Lower leg skin (tissue), 4 donors: ENCODE measurements around the gene CACNG6. TPM values are rescaled to one million over a fixed set of nuclear protein-coding genes. Genes with fewer than 3 reads are reported as not detected.
"Not testable (repeated sequence)": the region's sequence is repeated elsewhere in the genome, so short reads cannot be mapped to it uniquely, and the experiment has no call there.

Source experiments
- DNase-seq, 2 donors: peaks; one replicate each; pipeline ENCODE4 v3.0.0-alpha.2; 2019; ENCODE audit warnings: low spot score in 2 of 2
- H3K4me3 ChIP-seq: fragments of 200-600 bp; sonication (generic); 2 replicates; pipeline ENCODE4 v1.5.1; 2017; ENCODE audit warnings: mild to moderate bottlenecking, low read depth; ENCODE audit not compliant: poor library complexity, severe bottlenecking
- POLR2A ChIP-seq, 2 donors: fragments of 450-650 bp; IDR thresholded peaks; one replicate each; pipeline ENCODE4 v1.6.1; 2016 to 2017; ENCODE audit warnings: antibody characterized with exemption in 2 of 2, mild to moderate bottlenecking in 1 of 2, moderate library complexity in 1 of 2
- WGBS, 2 donors: methylation state at CpG; one replicate each; pipeline ENCODE4 v1.1.5; 2018; 5-methylcytosine and 5-hydroxymethylcytosine counted together
- intact Hi-C: fragments of 100-400 bp; cut with DNase I; formaldehyde crosslinking; loops from one replicate; pipeline ENCODE4 v1.15.0; 2023; ENCODE audit warnings: low total_unique reads
- total RNA-seq, 4 donors: library from RNA; depleted of rRNA; stranded (reverse); fragments of >200 nt; gene quantifications; one replicate each; pipeline ENCODE4 v1.1.0, GENCODE V29; 2016
- TF ChIP-seq, protein P1 (sequence below), 3 donors: fragments of 450-650 bp; IDR thresholded peaks; one replicate each; pipeline ENCODE4 v1.5.1; 2016; ENCODE audit warnings: antibody characterized with exemption in 3 of 3, mild to moderate bottlenecking in 3 of 3, moderate library complexity in 2 of 3

CACNG6 gene
- total RNA-seq, 4 donors from 2014 or later, result not detected

DNA sequence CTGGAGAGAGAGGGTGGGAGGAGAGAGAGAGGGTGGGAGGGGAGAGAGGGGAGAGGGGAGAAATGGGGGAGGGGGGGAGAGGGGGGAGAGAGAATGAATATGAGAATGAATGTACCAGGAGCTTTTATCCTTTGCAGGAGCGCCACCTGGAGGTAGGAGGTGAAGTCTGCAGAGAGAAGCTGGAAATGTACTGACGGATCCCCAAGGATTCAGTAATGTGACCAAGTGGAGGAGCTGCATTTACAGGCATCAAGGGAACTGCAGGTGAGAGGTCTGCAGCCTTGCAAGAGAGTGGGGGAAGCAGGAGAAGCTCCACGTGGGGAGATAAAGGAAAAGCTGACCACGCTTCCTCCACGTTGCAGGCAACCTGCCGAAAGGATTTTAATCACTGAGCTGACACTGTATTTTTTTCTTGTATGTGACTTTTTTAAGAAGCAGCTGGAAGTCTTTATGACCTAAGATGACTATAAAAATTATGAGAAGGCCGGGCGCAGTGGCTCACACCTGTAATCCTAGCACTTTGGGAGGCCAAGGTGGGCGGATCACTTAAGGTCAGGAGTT is 38.6 kb downstream of the CACNG6 start:
- WGBS, 2 donors, result 37 to 38% methylated on average over 9 of the region's 9 CpGs
- TF ChIP-seq POLR2A (IDR thresholded peaks at IDR 0.05), result no peak
- TF ChIP-seq, protein P1, sequence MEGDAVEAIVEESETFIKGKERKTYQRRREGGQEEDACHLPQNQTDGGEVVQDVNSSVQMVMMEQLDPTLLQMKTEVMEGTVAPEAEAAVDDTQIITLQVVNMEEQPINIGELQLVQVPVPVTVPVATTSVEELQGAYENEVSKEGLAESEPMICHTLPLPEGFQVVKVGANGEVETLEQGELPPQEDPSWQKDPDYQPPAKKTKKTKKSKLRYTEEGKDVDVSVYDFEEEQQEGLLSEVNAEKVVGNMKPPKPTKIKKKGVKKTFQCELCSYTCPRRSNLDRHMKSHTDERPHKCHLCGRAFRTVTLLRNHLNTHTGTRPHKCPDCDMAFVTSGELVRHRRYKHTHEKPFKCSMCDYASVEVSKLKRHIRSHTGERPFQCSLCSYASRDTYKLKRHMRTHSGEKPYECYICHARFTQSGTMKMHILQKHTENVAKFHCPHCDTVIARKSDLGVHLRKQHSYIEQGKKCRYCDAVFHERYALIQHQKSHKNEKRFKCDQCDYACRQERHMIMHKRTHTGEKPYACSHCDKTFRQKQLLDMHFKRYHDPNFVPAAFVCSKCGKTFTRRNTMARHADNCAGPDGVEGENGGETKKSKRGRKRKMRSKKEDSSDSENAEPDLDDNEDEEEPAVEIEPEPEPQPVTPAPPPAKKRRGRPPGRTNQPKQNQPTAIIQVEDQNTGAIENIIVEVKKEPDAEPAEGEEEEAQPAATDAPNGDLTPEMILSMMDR (IDR thresholded peaks at IDR 0.05), result no peak
- no peak overlapping the region for H3K4me3 ChIP-seq
- DNase-seq, result peak in 1 of 2 donors; percentile 43
- intact Hi-C loops, result loop anchor here (10.0 kb wide), 1 partner anchor 125 kb away; the partner anchor contains the start of gene CACNG7

DNA sequence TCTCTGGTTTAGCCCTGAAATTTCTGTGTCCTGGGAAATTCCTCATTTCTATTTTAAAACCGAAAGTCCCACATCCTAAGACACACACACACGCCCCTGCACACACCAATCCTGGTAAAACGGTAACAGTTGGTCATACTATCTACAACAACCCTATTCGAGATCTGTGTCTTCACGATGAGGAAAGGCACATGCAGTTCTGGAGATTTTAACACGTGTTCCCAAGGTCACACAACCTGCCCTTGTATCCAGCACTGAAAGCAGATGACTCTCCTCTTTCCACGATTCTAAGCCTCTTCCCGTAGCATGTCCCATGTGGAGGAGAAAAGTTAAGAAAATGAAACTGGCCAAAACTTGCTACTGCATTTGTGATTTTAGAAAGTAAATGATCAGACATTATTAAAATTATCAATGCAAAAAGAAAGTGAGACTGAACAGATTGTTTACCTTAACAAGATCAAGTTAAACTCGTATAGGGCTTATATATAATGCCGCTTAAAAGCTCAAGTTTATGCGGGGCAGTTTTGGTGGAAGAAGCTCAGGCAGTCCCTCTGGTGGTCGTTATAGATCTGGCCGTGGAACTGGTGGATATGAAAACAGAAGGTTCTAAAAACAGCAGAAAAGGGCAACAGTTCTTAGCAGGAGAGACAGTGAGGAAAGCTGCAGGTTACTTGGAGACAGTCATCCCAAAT is 39.6 kb downstream of the CACNG6 start:
- intact Hi-C loops, result no loop called here
- no peak for DNase-seq
- TF ChIP-seq, protein P1 (IDR thresholded peaks at IDR 0.05), result no peak
- no peak for TF ChIP-seq POLR2A (IDR thresholded peaks at IDR 0.05)
- WGBS, 2 donors, result 35 to 44% methylated on average over 13 of the region's 13 CpGs
- no peak overlapping the region for H3K4me3 ChIP-seq

DNA sequence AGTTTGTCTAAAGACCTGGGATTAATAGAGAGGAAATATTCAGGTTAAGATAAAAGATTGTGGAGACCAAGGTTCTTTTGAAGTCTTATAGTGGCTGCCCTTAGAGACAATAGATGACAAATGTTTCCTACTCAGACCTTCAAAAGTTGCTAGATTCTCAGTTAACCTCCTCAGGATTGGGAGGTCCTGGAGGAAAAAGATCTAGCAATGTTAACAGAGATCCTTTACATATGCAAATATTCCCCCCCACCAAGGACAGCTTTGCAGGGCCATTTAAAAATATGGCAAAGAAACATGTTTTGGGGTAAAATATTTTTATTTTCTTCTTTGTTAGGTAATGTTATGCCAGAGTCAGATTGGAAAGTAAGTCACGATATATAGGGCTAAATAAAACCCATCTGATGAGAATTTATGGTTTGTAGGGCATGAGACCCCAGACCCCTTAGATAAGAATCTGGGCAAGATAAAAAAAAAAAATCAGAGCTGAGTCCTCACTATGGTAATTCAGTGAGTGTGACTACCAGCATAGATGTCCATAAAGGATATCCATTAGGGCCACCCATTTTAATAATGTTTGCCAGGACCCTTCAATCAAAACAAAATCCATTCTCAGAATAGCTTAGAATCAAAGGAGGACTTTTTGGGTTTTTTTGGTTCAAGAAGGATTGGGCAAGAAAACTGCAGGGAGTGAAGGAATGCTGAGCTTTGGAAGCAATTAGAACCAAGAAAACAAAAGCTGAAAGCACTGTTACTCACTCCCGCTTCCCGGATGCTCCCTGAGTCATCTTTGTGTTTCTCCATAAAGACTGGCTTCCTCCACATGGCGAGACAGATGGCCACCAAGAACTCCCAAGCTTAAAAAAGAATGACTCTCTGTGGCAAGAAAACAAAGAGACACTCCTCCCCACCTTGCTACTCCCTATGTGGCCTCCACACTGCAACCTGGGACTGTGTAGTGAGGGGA is 44.1 kb downstream of the CACNG6 start:
- TF ChIP-seq POLR2A (IDR thresholded peaks at IDR 0.05), result no peak
- TF ChIP-seq, protein P1 (IDR thresholded peaks at IDR 0.05), result no peak
- H3K4me3 ChIP-seq, result no peak overlapping the region
- no peak for DNase-seq
- 46 to 49% methylated on average over 4 of the region's 4 CpGs for WGBS, 2 donors
- intact Hi-C loops, result no loop called here

DNA sequence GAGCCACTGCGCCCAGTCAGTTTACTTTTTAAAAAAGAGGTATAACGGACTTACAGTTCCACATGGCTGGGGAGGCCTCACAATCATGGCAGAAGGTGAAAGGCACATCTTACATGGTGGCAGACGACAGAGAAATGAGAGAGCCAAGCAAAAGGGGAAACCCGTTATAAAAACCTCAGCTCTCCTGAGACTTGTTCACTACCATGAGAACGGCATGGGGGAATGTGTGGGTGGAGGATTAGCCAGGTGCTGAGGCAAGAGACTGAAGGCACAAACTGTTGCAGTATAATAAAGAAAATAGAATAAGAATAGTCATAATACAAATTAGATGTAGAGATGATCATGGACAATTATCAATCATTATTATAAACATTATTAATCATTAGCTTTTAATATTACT is 45.1 kb downstream of the CACNG6 start:
- intact Hi-C loops, DNase-seq, H3K4me3 ChIP-seq: not testable (repeated sequence)
- 68 to 72% methylated on average over 5 of the region's 5 CpGs for WGBS, 2 donors

DNA sequence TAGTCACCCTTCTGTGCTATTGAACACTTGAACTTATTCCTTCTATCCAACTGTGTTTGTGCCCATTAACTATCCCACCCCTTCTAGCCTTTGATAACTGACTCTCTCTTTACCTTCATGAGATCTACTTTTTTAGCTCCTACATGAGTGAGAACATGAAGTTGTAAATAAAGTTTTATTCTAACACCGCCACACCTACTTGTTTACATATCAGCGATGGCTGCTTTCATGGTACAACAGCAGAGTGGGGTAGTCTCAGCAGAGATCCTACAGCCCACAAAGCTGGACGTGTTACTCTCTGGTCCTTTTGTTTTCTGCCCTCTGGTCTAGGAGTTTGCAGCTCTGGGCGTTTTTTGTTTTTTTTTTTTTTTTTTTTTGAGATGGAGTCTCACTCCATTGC is 48.6 kb downstream of the CACNG6 start:
- 80 to 84% methylated on average over 4 of the region's 4 CpGs for WGBS, 2 donors
- no peak for DNase-seq
- TF ChIP-seq, protein P1 (IDR thresholded peaks at IDR 0.05), result no peak
- TF ChIP-seq POLR2A (IDR thresholded peaks at IDR 0.05), result no peak
- no peak overlapping the region for H3K4me3 ChIP-seq
- intact Hi-C loops, result no loop called here
